HEK293 (cell line): ENCODE data around the gene SEMA4C.

Experiments
- CTCF ChIP-seq: fragments of 450-650 bp; formaldehyde crosslinking; IDR thresholded peaks from 2 replicates; pipeline ENCODE4 v1.5.1; 2016; ENCODE audit warnings: missing biosample characterization, missing genetic modification characterization
- TCF7L2 ChIP-seq: IDR thresholded peaks from 2 replicates; pipeline ENCODE4 v1.6.1; 2011; ENCODE audit warnings: low read depth, mild to moderate bottlenecking, inconsistent platforms, low read length, moderate library complexity, borderline replicate concordance
- YY1 ChIP-seq: fragments of 450-650 bp; formaldehyde crosslinking; IDR thresholded peaks from 2 replicates; pipeline ENCODE4 v1.5.1; 2018; ENCODE audit warnings: missing biosample characterization, missing genetic modification characterization
- ZNF221 ChIP-seq: fragments of 450-650 bp; formaldehyde crosslinking; IDR thresholded peaks from 2 replicates; pipeline ENCODE4 v1.5.1; 2017; ENCODE audit warnings: missing biosample characterization, missing genetic modification characterization, borderline replicate concordance
- ZNF223 ChIP-seq: fragments of 450-650 bp; formaldehyde crosslinking; IDR thresholded peaks from 2 replicates; pipeline ENCODE4 v1.5.1; 2016; ENCODE audit warnings: missing biosample characterization, missing genetic modification characterization
- ZNF274 ChIP-seq, 2 experiments: fragments of 200-500 bp in 1 of 2; fragments of 450-650 bp in 1 of 2; sonication (Bioruptor generic) in 1 of 2; formaldehyde crosslinking in 1 of 2; IDR thresholded peaks; 2 replicates each; pipeline versions ENCODE4 v1.5.1 to v1.6.1; 2014 to 2016; ENCODE audit warnings: borderline replicate concordance in 1 of 2, inconsistent platforms in 1 of 2, low read length in 1 of 2, missing biosample characterization in 1 of 2, missing genetic modification characterization in 1 of 2
- ZNF302 ChIP-seq: fragments of 450-650 bp; formaldehyde crosslinking; IDR thresholded peaks from 2 replicates; pipeline ENCODE4 v1.5.1; 2016; ENCODE audit warnings: missing biosample characterization, missing genetic modification characterization, low read depth
- ZNF426 ChIP-seq: fragments of 450-650 bp; formaldehyde crosslinking; IDR thresholded peaks from 2 replicates; pipeline ENCODE4 v1.5.1; 2017; ENCODE audit warnings: missing biosample characterization, missing genetic modification characterization, mild to moderate bottlenecking, inconsistent platforms, moderate library complexity
- ZNF610 ChIP-seq: fragments of 450-650 bp; formaldehyde crosslinking; IDR thresholded peaks from 2 replicates; pipeline ENCODE4 v1.5.1; 2016; ENCODE audit warnings: missing biosample characterization, missing genetic modification characterization, borderline replicate concordance

- TF ChIP-seq CTCF (tag by site-specific recombination) (no peak), YY1 (no peak), ZNF274 (IDR thresholded peaks at IDR 0.05; ENCODE audit: low read length) (no peak), ZNF274 (tag by site-specific recombination; IDR thresholded peaks at IDR 0.05; ENCODE audit: borderline replicate concordance) (no peak), ZNF610 (no peak), ZNF223 (tag by site-specific recombination) (no peak), ZNF426 (tag by site-specific recombination) (no peak), ZNF302 (tag by site-specific recombination) (no peak), ZNF221 (no peak), TCF7L2 (no peak)
Observed at GRCh38 chr2:96869822-96870625, at the start of gene SEMA4C.
